Measurements from ENCODE around the gene BRINP3. TPM values are rescaled to one million over a fixed set of nuclear protein-coding genes. Genes with fewer than 3 reads are reported as not detected.

Gene BRINP3
- total RNA-seq, 4 donors from 2014 or later = 0.23 to 0.25 TPM; not detected in 2

DNA sequence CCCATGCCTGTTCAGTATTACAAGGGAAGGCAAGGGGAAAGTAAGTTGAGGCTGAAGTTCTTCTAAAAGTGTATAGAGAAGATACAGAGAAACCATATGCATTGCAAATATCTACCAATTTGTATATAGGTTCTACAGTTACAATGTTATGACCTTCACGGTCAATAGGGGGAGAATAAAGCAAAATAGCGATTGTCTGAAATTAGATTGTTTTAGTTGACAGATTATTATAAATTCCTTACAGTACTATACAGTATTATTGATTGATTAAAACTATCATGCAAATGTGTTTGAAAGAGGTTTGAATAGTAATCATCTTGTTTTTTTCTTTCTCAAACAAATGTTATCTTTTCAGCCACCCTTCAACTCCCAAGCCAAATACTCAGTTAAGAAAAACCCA lies 13.7 kb upstream of the BRINP3 start:
- no peak for DNase-seq (ENCODE audit: low spot score in 2 of 2)
- intact Hi-C loops (cut with DNase I; ENCODE audit: low total_unique reads) = no loop called here

DNA sequence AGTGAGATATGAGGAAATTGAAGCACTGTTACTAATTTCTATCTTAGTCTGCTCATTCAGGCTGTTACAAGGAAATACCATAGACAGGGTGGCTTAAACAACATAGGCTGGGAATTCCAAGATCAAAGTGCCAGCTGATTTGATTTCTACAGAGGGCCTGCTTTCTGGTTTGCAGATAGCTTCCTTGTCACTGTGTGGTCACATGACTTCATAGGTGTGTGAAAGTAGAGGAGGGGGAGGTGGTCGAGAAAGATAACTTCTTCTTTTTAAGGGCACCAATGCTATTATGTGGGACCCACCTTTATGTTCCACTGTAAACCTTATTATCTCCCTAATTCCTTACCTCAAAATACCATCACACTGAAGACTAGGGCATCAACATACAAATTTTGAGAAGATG lies 6.4 kb upstream of the BRINP3 start:
- no peak for DNase-seq (ENCODE audit: low spot score in 2 of 2)
- 76 to 81% methylated on average over 1 of the region's 1 CpG for WGBS, 2 donors
- intact Hi-C loops (cut with DNase I; ENCODE audit: low total_unique reads) = no loop called here
- no peak overlapping the region for H3K4me3 ChIP-seq (ENCODE audit: low read depth, poor library complexity, severe bottlenecking)
- no peak for TF ChIP-seq CTCF (IDR thresholded peaks at IDR 0.05)
- TF ChIP-seq POLR2A (IDR thresholded peaks at IDR 0.05) = no peak

More for the DNA sequence above, 13.7 kb upstream of the BRINP3 start:
- TF ChIP-seq POLR2A (IDR thresholded peaks at IDR 0.05) (no peak), CTCF (IDR thresholded peaks at IDR 0.05) (no peak)
- 96 to 98% methylated on average over 2 of the region's 2 CpGs for WGBS, 2 donors
- no peak overlapping the region for H3K4me3 ChIP-seq (ENCODE audit: low read depth, poor library complexity, severe bottlenecking)

- no peak for DNase-seq (ENCODE audit: low spot score in 2 of 2)
- TF ChIP-seq POLR2A (IDR thresholded peaks at IDR 0.05) (no peak), CTCF (IDR thresholded peaks at IDR 0.05) (no peak)
- intact Hi-C loops (cut with DNase I; ENCODE audit: low total_unique reads) = no loop called here
- H3K4me3 ChIP-seq (ENCODE audit: low read depth, poor library complexity, severe bottlenecking) = no peak overlapping the region
Measured at GRCh38 chr1:190480231-190480630, 2.6 kb upstream of the BRINP3 start.

- H3K4me3 ChIP-seq (ENCODE audit: low read depth, poor library complexity, severe bottlenecking) = no peak overlapping the region
- TF ChIP-seq POLR2A (IDR thresholded peaks at IDR 0.05) = no peak
- TF ChIP-seq CTCF (IDR thresholded peaks at IDR 0.05) = no peak
- WGBS, 2 donors = 31 to 53% methylated on average over 4 of the region's 4 CpGs
- DNase-seq (ENCODE audit: low spot score in 2 of 2) = no peak
- intact Hi-C loops (cut with DNase I; ENCODE audit: low total_unique reads) = no loop called here
Measured at GRCh38 chr1:190479516-190479915, 1.9 kb upstream of the BRINP3 start.

GRCh38 chr1:190479050-190479397 lies 1.4 kb upstream of the BRINP3 start:
- no peak for DNase-seq (ENCODE audit: low spot score in 2 of 2)
- intact Hi-C loops (cut with DNase I; ENCODE audit: low total_unique reads) = no loop called here
- 6 to 11% methylated on average over 4 of the region's 4 CpGs for WGBS, 2 donors
- H3K4me3 ChIP-seq (ENCODE audit: low read depth, poor library complexity, severe bottlenecking) = no peak overlapping the region
- TF ChIP-seq POLR2A (IDR thresholded peaks at IDR 0.05) = no peak
- TF ChIP-seq CTCF (IDR thresholded peaks at IDR 0.05) = no peak

Data from lower leg skin (tissue), 4 donors.